HS-27A (cell line): ENCODE results near the gene NR2E1.

Experiments used
- DNase-seq: peaks from one replicate; pipeline ENCODE4 v3.0.0-alpha.2; 2012; ENCODE audit warnings: low read depth, missing footprints

Gene NR2E1

DNA sequence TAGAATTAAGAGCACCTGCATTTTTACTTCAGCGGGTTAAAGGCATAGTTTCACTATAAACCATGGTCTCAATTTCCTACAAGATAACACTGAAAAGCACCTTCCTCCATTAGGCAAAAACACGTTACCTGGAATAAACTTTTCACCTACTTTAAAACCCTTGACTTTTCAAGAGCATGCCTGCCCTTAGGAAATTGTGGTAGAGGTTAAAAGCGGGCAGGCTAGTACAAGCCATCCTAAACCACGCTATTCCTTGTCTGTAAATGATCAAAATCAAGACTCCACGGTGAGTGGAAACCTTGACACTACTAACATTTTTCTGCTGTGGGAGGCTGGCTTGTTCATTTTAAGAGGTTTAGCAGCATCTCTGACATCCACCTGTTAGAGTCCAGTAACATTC lies 43.9 kb downstream of the NR2E1 start:
- DNase-seq: no peak

DNA sequence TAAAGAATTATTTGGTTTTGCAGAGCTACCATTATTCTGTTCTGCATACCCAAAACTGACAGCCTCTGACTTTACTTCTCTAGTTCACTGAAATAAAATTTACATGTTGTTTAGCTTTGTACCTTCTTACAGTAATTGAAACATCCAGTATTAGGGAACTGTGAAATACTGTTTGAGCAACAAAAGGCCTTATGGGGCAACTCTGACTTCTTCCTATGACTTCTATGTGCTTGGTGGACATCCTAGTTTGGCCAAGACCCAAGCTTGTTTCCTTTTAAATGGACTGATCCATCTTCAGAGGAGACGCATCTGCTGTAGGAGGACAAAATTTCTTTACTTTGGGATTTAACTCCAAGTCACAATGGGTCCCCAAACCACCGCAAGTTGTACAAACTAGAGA lies 44.7 kb downstream of the NR2E1 start:
- no peak for DNase-seq

DNA sequence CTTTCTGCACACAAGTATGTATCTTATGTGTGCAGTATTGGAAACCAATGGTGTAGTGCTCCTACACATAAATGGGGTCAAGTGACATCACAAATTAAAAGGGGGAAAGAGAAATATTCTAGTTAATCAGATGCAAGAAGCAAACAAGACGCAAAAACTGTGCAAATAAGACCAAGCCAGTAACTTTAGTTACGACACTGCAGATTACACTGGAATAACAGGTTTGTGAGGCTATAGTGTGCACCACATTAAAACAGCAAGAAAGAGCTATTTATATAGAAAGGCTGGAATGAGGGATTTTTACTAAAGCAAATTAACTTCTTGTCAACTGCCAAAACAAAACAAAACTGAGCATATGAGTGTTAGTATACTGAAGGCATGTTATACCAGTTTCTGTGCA lies 45.8 kb downstream of the NR2E1 start:
- DNase-seq: no peak

DNA sequence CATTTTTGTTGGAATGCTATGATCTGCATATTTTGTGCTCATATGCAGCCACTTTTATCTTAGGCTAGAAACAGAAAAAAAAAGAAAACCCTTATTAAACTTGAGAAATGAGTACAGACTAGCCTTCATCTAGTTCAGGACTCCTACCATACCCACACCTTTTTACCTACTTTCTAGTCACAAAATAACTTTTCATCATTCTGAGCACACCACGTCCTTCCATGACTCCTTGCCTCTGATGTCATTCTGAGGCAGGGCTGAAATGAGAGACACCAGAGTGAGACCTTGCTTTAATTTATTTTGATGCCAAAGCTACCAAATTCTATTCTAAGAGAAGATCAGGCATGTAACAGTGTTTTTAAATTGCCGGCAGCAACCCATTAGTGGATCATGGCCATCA lies 56.2 kb downstream of the NR2E1 start:
- DNase-seq: no peak

DNA sequence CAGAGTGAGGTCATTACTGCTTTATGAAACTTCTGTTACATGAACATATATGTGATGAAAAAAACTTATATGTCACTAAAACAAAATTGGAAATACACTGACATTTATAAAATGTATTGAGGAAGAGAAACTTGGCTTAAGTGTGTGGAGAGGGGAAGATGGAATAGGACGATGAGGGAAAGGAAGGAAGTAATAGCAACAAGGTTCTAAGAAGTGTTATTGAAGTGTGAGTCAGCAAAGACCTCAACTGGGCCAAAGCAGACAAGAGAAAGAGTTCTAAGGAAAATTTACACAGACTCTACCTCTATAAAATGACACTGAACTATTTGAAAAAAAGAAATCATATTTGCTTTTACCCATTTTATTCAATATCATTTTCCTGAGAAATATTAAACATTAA lies 56.7 kb downstream of the NR2E1 start:
- DNase-seq: no peak

DNA sequence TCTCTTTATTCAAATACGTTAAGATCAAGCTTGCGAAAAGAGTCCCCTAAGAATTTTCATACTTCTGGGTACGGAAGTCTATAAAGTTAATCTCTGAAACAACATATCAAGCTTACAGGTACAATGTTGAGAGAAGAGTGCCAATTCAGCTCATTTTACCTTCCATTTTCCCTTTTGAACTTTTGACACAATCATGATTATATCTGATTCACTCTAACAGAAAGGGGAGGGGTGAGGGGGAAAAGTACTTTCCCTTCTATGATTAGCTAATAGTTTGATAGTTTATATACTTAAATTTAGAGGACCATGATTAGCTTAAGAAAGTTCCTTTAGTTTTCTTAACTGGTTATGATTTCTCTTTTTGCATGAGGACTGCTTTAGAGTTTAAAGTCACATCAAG lies 61.5 kb downstream of the NR2E1 start:
- DNase-seq: no peak

DNA sequence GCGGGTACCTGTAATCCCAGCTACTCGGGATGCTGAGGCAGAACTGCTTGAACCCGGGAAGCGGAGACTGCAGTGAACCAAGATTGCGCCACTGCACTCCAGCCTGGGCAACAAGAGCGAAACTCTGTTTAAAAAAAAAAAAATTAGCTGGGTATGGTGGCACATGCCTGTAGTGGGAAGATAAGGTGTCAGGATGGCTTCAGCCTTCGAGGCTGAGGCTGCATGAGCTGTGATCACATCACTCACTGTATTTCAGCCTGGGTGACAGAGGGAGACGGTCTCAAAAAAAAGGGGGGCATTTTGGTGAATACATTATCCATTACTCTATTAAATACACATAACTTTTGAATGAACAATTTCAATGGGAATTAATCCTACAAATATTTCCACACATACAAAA lies 62.6 kb downstream of the NR2E1 start:
- DNase-seq: no peak

DNA sequence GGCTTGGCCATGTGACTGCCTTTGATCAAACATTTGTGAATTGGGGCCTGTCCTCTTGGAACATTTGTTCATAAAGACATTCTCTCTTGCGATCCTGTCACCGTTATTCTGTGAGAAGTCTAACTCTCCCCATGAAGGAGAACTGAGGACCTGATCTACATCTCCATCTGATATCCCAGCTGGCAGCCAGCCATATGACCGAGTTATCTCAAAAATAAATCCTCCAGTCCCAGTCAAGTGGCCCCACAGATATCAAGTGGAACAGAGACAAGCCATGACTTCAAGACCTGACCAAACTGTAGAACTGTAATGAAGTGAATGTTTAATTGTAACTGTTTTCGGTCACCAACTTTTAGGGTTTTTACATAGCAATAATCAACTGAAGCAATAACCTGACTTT lies 69.3 kb downstream of the NR2E1 start:
- no peak for DNase-seq

DNA sequence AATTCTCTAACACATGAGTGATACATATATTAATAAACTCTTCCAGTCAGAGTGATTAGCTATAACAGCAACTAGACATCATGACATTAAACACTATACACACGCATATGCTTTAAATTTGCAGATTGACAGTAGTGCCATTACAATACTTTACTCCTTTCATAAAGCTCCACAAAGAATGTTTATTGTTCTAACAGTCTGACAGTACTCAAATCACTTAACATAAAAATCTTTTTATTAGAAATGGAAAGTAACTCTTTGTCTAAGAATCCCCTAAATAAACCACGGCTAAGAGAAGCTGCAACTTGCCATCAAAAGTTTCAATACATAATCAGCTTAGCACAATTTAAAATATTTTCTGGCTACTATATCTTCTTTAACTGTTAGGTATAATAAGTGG lies 71.0 kb downstream of the NR2E1 start:
- DNase-seq: no peak

DNA sequence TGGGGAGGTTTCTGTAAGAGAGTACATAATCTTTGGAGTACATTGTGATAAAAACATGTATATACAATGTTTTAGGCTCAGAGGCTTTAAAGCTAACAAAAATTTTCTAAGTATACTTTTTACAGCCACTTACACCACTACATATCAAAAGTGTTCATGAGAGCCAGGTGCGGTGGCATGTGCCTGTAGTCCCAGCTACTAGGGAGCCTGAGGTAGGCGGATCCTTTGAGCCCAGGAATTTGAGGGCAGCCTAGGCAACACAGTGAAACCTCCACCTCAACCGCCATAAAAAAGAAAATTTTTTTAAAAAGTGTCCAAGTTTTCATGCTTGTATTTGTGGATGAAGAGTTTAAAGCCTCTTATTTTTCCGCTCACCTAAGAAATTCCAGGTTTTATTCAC lies 72.5 kb downstream of the NR2E1 start:
- DNase-seq: no peak
